Esophagus squamous epithelium (tissue), 4 donors: Measurements from ENCODE around the gene SAE1.
"Not testable (repeated sequence)": the region's sequence is repeated elsewhere in the genome, so short reads cannot be mapped to it uniquely, and the experiment has no call there.

Experiments used
- CTCF ChIP-seq, 6 experiments: fragments of 450-650 bp in 4 of 6; fragments of 200-600 bp in 2 of 6; sonication (generic) in 2 of 6; IDR thresholded peaks; one replicate each; pipeline ENCODE4 v1.5.1; 2016 to 2019; ENCODE audit warnings: antibody characterized with exemption in 6 of 6, mild to moderate bottlenecking in 4 of 6, moderate library complexity in 4 of 6
- POLR2A ChIP-seq, 4 donors: fragments of 450-650 bp; IDR thresholded peaks; one replicate each; pipeline ENCODE4 v1.6.1; 2017; ENCODE audit warnings: antibody characterized with exemption in 4 of 4, mild to moderate bottlenecking in 4 of 4, moderate library complexity in 3 of 4

- TF ChIP-seq CTCF, POLR2A (IDR thresholded peaks at IDR 0.05): not testable (repeated sequence)
Observed at GRCh38 chr19:47101116-47101515, 29.5 kb upstream of the SAE1 start.
